Fibroblast of mammary gland (primary cell): ENCODE data around the gene KRTAP10-2.
"Not testable (repeated sequence)": the region's sequence is repeated elsewhere in the genome, so short reads cannot be mapped to it uniquely, and the experiment has no call there.

Experiments
- DNase-seq: peaks from one replicate; pipeline ENCODE4 v3.0.0-alpha.2; 2010; ENCODE audit warnings: low read depth
- H3K4me3 ChIP-seq: 2 replicates; pipeline ENCODE4 v1.5.1; 2011; ENCODE audit warnings: low read depth, mild to moderate bottlenecking, low read length, moderate library complexity; ENCODE audit not compliant: control insufficient read depth
- CTCF ChIP-seq: conservative IDR thresholded peaks from 2 replicates; pipeline ENCODE4 v1.5.1; 2011; ENCODE audit warnings: low read depth, low read length, inconsistent platforms; ENCODE audit not compliant: control insufficient read depth, insufficient read depth

KRTAP10-2 gene

GRCh38 chr21:44594406-44594916 is 43.2 kb upstream of the KRTAP10-2 start:
- TF ChIP-seq CTCF, result no peak
- no peak overlapping the region for H3K4me3 ChIP-seq
- DNase-seq, result no peak

GRCh38 chr21:44593598-44594405 is 42.5 kb upstream of the KRTAP10-2 start:
- TF ChIP-seq CTCF, result no peak
- DNase-seq, result no peak
- no peak overlapping the region for H3K4me3 ChIP-seq

GRCh38 chr21:44592446-44593311 is 41.4 kb upstream of the KRTAP10-2 start, which contains the start of gene KRTAP10-6:
TSS of gene KRTAP10-6 (minus strand) at chr21:44592505. CDS start at chr21:44592484, 21 bp downstream.
- DNase-seq, result no peak
- TF ChIP-seq CTCF, result no peak
- H3K4me3 ChIP-seq, result no peak within 1 kb of the TSS

- DNase-seq, H3K4me3 ChIP-seq: not testable (repeated sequence)
Measured at GRCh38 chr21:44591801-44592130, 40.5 kb upstream of the KRTAP10-2 start.

GRCh38 chr21:44590897-44591800 is 39.8 kb upstream of the KRTAP10-2 start:
- not testable (repeated sequence) for H3K4me3 ChIP-seq

GRCh38 chr21:44590311-44590721 is 39.0 kb upstream of the KRTAP10-2 start:
- H3K4me3 ChIP-seq, result no peak overlapping the region
- TF ChIP-seq CTCF, result no peak
- no peak for DNase-seq

More at GRCh38 chr21:44590897-44591800, 39.8 kb upstream of the KRTAP10-2 start:
- DNase-seq, result not testable (repeated sequence)

- no peak for DNase-seq
- no peak for TF ChIP-seq CTCF
- no peak overlapping the region for H3K4me3 ChIP-seq
Measured at GRCh38 chr21:44589586-44590305, 38.4 kb upstream of the KRTAP10-2 start.
